Transverse colon (tissue), 4 donors: Measurements from ENCODE around the gene TPSG1. TPM values are rescaled to one million over a fixed set of nuclear protein-coding genes. Genes with fewer than 3 reads are reported as not detected.
"Not testable (repeated sequence)": the region's sequence is repeated elsewhere in the genome, so short reads cannot be mapped to it uniquely, and the experiment has no call there.

ENCODE experiments used
- DNase-seq: peaks from one replicate; pipeline ENCODE4 v3.0.0-alpha.2; 2019
- H3K27ac ChIP-seq, 4 donors: fragments of 200-600 bp; sonication (generic); 2 replicates each; pipeline ENCODE4 v1.5.1; 2016 to 2018; ENCODE audit warnings: inconsistent platforms in 4 of 4
- H3K27me3 ChIP-seq: fragments of 200-600 bp; sonication (generic); 2 replicates; pipeline ENCODE4 v1.5.1; 2017; ENCODE audit warnings: inconsistent platforms
- H3K36me3 ChIP-seq, 4 donors: fragments of 200-600 bp; sonication (generic); 2 replicates each; pipeline ENCODE4 v1.5.1; 2017 to 2019; ENCODE audit warnings: inconsistent platforms in 4 of 4
- H3K4me1 ChIP-seq, 4 donors: fragments of 200-600 bp; sonication (generic); 2 replicates each; pipeline ENCODE4 v1.5.1; 2017 to 2020; ENCODE audit warnings: inconsistent platforms in 4 of 4
- H3K4me3 ChIP-seq, 4 donors: fragments of 200-600 bp; sonication (generic); 1 replicate in 1 of 4; 2 replicates in 3 of 4; pipeline versions ENCODE4 v1.5.1 to v1.6.1; 2017 to 2019; ENCODE audit warnings: inconsistent platforms in 4 of 4
- H3K9me3 ChIP-seq, 2 donors: fragments of 200-600 bp; sonication (generic); 2 replicates each; pipeline ENCODE4 v1.5.1; 2017 to 2019; ENCODE audit warnings: inconsistent platforms in 2 of 2
- EP300 ChIP-seq: sonication (generic); formaldehyde crosslinking; IDR thresholded peaks from one replicate; pipeline ENCODE4 v1.6.1; 2017; ENCODE audit warnings: antibody characterized with exemption, low read depth
- POLR2A ChIP-seq: fragments of 450-650 bp; IDR thresholded peaks from one replicate; pipeline ENCODE4 v1.6.1; 2016; ENCODE audit warnings: antibody characterized with exemption, mild to moderate bottlenecking, moderate library complexity
- POLR2AphosphoS5 ChIP-seq, 3 donors: sonication (generic); formaldehyde crosslinking; IDR thresholded peaks; one replicate each; pipeline ENCODE4 v1.6.1; 2016; ENCODE audit warnings: antibody characterized with exemption in 3 of 3
- WGBS, 2 donors: methylation state at CpG; one replicate each; pipeline ENCODE4 v1.1.5; 2018; ENCODE audit warnings: low coverage in 1 of 2; 5-methylcytosine and 5-hydroxymethylcytosine counted together
- in situ Hi-C, 4 donors: fragments of 200-750 bp; cut with MboI; loops; one replicate each; pipeline versions ENCODE4 v1.15.0 to v1.15.1; 2017; ENCODE audit warnings: low sequenced_read_pairs in 3 of 4, low pct_ligation_motif_present in 1 of 4, low pct_unique_long_range_greater_than_20kb in 1 of 4
- intact Hi-C: fragments of 100-400 bp; cut with DNase I; formaldehyde crosslinking; loops from one replicate; pipeline ENCODE4 v1.15.1; 2023; ENCODE audit warnings: low total_unique reads
- total RNA-seq, 4 donors: library from RNA; depleted of rRNA; stranded (reverse); fragments of >200 nt; gene quantifications; one replicate each; pipeline ENCODE4 v1.1.0, GENCODE V29; 2016
- TF ChIP-seq, protein P1 (sequence below), 5 experiments: fragments of 200-600 bp in 3 of 5; fragments of 450-650 bp in 2 of 5; sonication (generic) in 3 of 5; IDR thresholded peaks; 1 replicate in 2 of 5; 2 replicates in 3 of 5; pipeline ENCODE4 v1.5.1; 2016 to 2017; ENCODE audit warnings: antibody characterized with exemption in 5 of 5, inconsistent platforms in 3 of 5, mild to moderate bottlenecking in 2 of 5, moderate library complexity in 1 of 5

The TPSG1 gene
- total RNA-seq, 4 donors from 2014 or later = 20.9 to 41.0 (median 24.0) TPM; not detected in 1

DNA sequence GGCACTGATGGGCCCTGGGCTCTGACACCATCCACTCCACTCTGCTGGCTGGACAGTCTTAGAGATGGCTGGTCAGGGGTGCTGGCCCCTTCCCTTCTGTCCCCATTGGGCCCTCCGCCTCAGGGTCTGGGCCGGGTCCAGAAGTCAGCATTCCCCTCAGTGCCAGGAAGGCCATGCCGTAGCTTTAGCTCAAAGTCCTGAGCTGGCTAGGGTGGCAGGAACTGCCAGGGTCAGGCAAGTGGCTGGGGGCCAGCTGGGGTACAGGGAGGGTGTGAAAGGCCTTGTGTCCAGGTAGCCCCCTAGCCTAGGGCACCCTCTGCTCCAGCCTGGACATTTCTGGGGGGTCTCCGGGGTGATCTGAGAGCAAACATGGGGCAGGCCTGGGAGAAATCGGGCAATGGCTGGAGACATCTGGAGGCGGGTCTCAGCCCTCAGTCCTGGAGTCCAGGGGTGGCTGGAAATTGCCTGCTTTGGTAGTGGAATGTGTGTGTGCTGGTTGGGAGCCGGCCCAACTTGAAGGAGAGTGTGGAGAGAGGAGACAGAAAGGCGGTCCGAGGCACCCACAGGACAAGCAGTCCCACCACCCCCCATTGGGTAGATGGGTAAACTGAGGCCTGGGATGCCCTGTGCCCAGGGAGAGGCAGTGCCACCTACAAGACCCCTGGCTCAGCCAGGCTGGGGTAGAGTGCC is 32.5 kb downstream of the TPSG1 start:
- peak overlapping the region; percentile 2 to 75 (median 52) for H3K27ac ChIP-seq
- WGBS, 2 donors = 61% methylated on average over 7 of the region's 9 CpGs; no CpG with 5 or more reads in 1 of the 2 donors
- no peaks in the 10 kb centered on the region for H3K36me3 ChIP-seq
- no peak for DNase-seq
- intact Hi-C loops = no loop called here
- TF ChIP-seq, protein P1, sequence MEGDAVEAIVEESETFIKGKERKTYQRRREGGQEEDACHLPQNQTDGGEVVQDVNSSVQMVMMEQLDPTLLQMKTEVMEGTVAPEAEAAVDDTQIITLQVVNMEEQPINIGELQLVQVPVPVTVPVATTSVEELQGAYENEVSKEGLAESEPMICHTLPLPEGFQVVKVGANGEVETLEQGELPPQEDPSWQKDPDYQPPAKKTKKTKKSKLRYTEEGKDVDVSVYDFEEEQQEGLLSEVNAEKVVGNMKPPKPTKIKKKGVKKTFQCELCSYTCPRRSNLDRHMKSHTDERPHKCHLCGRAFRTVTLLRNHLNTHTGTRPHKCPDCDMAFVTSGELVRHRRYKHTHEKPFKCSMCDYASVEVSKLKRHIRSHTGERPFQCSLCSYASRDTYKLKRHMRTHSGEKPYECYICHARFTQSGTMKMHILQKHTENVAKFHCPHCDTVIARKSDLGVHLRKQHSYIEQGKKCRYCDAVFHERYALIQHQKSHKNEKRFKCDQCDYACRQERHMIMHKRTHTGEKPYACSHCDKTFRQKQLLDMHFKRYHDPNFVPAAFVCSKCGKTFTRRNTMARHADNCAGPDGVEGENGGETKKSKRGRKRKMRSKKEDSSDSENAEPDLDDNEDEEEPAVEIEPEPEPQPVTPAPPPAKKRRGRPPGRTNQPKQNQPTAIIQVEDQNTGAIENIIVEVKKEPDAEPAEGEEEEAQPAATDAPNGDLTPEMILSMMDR (IDR thresholded peaks at IDR 0.05) = no peak
- no peak for TF ChIP-seq POLR2AphosphoS5 (IDR thresholded peaks at IDR 0.05)
- no peak for TF ChIP-seq EP300
- no peak for TF ChIP-seq POLR2A
- H3K27me3 ChIP-seq = no peaks in the 10 kb centered on the region
- H3K9me3 ChIP-seq = no peaks in the 10 kb centered on the region
- H3K4me1 ChIP-seq = peaks cover 0 to 16% (median 6%) of the 10 kb centered on the region in 4 donors
- in situ Hi-C loops = no loop called here
- no peak overlapping the region for H3K4me3 ChIP-seq

DNA sequence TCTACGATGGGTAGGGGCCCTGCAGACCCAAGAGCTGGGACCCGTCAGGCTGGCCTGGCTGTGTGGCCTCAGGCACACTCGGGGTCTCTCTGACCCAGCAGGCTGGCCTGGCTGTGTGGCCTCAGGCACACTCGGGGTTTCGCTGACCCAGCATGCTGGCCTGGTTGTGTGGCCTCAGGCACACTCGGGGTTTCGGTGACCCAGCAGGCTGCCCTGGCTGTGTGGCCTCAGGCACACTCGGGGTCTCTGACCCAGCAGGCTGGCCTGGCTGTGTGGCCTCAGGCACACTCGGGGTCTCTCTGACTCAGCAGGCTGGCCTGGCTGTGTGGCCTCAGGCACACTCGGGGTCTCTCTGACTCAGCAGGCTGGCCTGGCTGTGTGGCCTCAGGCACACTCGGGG is 34.3 kb downstream of the TPSG1 start:
- DNase-seq, H3K36me3 ChIP-seq, H3K4me3 ChIP-seq, intact Hi-C loops, H3K27me3 ChIP-seq, in situ Hi-C loops, H3K9me3 ChIP-seq, H3K27ac ChIP-seq: not testable (repeated sequence)
- peaks cover 0 to 16% (median 6%) of the 10 kb centered on the region in 4 donors for H3K4me1 ChIP-seq
- WGBS, 2 donors = 80% methylated on average over 7 of the region's 11 CpGs; no CpG with 5 or more reads in 1 of the 2 donors

DNA sequence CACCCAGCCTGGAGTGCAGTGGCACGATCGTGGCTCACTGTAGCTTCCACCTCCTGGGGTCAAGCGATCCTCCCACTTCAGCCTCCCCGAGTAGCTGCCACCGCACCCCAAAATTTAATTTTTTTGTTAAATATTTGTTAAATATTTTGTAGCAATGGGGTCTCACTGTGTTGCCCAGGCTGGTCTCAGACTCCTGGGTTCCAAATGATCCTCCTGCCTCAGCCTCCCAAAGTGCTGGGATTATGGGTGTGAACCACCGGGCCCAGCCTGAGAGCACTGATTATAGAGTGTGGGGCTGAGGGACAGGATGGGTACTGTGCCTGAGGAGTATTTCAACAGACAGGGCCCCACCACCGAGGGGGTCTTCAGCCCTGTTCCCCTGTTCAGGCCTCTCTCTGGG is 35.6 kb downstream of the TPSG1 start:
- peaks cover 0 to 12% (median 2%) of the 10 kb centered on the region in 4 donors for H3K4me1 ChIP-seq
- no peak overlapping the region for H3K4me3 ChIP-seq
- TF ChIP-seq POLR2A (no peak), POLR2AphosphoS5 (IDR thresholded peaks at IDR 0.05) (no peak), EP300 (no peak)
- TF ChIP-seq, protein P1 (IDR thresholded peaks at IDR 0.05) = no peak
- no peaks in the 10 kb centered on the region for H3K36me3 ChIP-seq
- no peak for DNase-seq
- H3K27me3 ChIP-seq = no peaks in the 10 kb centered on the region
- intact Hi-C loops = no loop called here
- no peak overlapping the region for H3K27ac ChIP-seq
- in situ Hi-C loops = no loop called here
- no peaks in the 10 kb centered on the region for H3K9me3 ChIP-seq
- WGBS, 2 donors = 61 to 76% methylated on average over 5 to 7 of the region's 7 CpGs

DNA sequence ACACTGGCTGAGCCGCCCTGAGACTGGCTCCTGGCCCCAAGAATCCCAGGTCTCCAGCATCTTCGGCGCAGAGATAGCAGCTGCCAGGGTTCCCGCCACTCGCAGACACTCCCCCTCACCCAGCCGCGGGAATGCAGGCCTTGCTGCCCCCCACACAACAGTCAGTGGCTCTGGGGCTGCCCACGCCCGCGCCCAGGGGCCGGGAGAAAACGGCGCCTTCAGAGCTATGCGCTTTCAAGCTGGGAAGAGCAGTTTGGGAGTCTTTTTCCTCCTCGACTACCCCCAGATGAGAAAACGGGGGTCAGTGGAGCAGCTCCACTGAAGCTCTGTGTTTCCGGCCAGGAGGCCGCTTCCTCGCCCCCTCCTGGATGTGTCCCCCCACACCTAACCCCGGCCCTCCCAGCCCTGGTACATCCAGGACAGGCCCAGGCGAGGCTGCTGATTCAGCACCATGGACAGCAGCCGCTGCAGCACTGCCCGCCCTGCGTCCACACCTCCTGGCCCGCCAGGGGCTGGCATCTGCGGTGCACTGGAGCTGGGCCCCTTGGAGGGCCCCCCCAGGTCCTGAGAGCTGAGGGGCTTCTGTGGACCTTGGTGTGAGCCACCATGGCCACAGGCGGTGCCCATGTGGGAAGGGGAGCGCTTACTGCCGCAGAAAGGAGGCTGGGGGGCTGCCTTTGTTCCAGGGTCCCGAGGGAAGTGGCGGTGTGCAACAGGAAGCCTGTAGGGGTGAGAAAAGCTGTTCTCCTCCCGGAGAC is 36.5 kb downstream of the TPSG1 start:
- H3K4me1 ChIP-seq = peaks cover 2 to 8% (median 5%) of the 10 kb centered on the region in 4 donors
- intact Hi-C loops (no loop called here), in situ Hi-C loops (no loop called here)
- 49% methylated on average over 20 of the region's 32 CpGs; no CpG with 5 or more reads in 1 of the 2 donors for WGBS, 2 donors
- no peaks in the 10 kb centered on the region for H3K27me3 ChIP-seq
- H3K9me3 ChIP-seq = no peaks in the 10 kb centered on the region
- H3K36me3 ChIP-seq = no peaks in the 10 kb centered on the region
- no peak overlapping the region for H3K27ac ChIP-seq
- no peak overlapping the region for H3K4me3 ChIP-seq
- TF ChIP-seq EP300 (no peak), POLR2AphosphoS5 (IDR thresholded peaks at IDR 0.05) (no peak), POLR2A (no peak)
- TF ChIP-seq, protein P1 (IDR thresholded peaks at IDR 0.05) = no peak
- DNase-seq = peak; percentile 44

DNA sequence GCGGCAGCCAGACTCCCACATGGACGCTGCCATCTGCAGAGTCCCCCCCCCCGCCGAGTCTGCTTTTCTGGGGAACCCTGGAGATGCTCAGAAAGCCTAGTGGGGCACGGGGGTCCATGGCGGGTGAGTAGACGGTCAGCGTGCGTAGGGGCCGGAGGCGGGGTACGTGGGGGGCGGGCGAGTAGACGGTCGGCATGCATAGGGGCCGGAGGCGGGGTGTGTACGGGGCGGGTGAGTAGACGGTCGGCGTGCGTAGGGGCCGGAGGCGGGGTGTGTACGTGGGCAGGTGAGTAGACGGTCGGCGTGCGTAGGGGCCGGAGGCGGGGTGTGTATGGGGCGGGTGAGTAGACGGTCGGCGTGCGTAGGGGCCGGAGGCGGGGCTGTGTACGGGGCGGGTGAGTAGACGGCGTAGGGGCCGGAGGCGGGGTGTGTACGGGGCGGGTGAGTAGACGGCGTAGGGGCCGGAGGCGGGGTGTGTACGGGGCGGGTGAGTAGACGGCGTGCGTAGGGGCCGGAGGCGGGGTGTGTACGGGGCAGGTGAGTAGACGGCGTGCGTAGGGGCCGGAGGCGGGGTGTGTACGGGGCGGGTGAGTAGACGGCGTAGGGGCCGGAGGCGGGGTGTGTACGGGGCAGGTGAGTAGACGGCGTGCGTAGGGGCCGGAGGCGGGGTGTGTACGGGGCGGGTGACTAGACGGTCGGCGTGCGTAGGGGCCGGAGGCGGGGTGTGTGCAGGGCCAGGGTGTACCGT is 39.4 kb downstream of the TPSG1 start:
- peak overlapping the region in 2 of 4 donors; percentile 86 to 90 for H3K27ac ChIP-seq
- intact Hi-C loops, H3K27me3 ChIP-seq, H3K36me3 ChIP-seq, H3K4me3 ChIP-seq, H3K9me3 ChIP-seq, DNase-seq, in situ Hi-C loops: not testable (repeated sequence)
- WGBS, 2 donors = 89 to 92% methylated on average over 6 to 36 of the region's 86 CpGs
- H3K4me1 ChIP-seq = peaks cover 12 to 32% (median 26%) of the 10 kb centered on the region in 4 donors
